ENCODE measurements around the gene TRIM72. TPM values are rescaled to one million over a fixed set of nuclear protein-coding genes. Genes with fewer than 3 reads are reported as not detected.
"Not testable (repeated sequence)": the region's sequence is repeated elsewhere in the genome, so short reads cannot be mapped to it uniquely, and the experiment has no call there.

Gene TRIM72
- total RNA-seq, 2 experiments from 2014 or later, result not detected

DNA sequence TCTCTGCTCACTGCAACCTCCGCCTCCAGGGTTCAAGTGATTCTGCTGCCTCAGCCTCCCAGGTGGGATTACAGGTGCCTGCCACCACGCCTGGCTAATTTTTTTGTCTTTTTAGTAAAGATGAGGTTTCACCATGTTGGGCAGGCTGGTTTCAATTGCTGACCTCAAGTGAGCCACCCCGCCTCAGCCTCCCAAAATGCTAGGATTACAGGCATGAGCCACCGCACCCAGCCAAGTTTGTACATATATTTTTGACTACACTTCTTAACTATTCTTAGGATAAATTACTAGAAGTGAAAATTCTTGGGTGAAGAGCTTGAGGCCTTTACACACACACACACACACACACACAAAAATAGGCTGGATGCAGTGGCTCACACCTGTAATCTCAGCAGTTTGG is 44.4 kb downstream of the TRIM72 start:
- H3K36me3 Mint-ChIP-seq, result peaks cover 3% of the 10 kb centered on the region
- DNase-seq, result no peak
- H3K4me1 Mint-ChIP-seq, result peaks cover 35% of the 10 kb centered on the region
- H3K27me3 Mint-ChIP-seq, result peaks cover 2% of the 10 kb centered on the region
- ATAC-seq (ENCODE audit: low read depth), result no peak
- H3K27ac Mint-ChIP-seq, result no peak overlapping the region
- H3K4me3 Mint-ChIP-seq, result no peak overlapping the region
- H3K9me3 Mint-ChIP-seq, result no peaks in the 10 kb centered on the region
- POLR2A ChIA-PET, result interaction anchor here (1.0 kb wide), 1 partner anchor 78 kb away, joined by 3 read pairs; the partner anchor contains the start of gene FUS

DNA sequence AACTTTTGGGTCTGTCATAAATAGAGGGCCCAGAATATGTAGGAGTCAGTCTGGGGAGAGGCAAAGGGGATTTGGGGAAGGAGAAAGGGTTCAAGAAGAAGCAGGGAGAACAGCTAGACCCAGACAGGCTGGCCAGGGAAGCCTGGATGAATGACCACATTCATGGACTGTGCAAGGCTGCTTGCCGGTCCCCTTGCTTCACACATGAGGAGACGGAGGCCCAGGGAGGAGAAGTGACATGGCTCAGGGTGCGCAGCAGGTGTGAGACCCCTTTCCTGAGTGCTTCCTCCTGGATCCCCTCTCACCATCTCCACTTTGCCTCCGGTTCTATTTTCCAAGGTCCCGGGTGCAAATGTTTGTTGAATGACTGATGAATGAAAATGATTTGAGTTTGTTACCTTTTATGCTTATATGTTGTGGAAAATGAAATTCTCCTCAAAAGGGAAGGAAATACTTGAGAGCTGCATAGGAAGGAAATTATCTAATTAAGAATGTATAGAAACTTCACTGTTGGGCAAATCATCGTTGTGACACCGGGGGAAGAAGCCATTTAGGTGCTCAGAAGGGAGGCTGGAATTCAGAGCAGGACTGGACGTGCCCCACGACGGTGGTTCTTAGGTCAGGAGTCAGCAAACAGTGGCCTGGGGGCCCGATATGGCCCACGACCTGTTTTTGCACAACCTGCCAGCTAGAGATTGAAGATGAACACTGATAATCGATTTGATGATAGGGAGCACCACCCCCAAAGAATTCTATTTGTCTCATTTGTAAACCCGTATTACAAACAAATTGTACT is 46.4 kb downstream of the TRIM72 start:
- POLR2A ChIA-PET, result interaction anchor here (0.7 to 1.5 kb wide), 4 partner anchors 9 to 73 kb away, joined by 3 to 7 read pairs (median 4); partner anchors contain the start of gene PYCARD
- Mint-ChIP-seq H3K4me3 (peak overlapping the region; percentile 78), H3K36me3 (peaks cover 3% of the 10 kb centered on the region), H3K4me1 (peaks cover 29% of the 10 kb centered on the region), H3K27me3 (peaks cover 2% of the 10 kb centered on the region), H3K9me3 (no peaks in the 10 kb centered on the region), H3K27ac (peak overlapping the region; percentile 71)
- ATAC-seq (ENCODE audit: low read depth), result no peak
- DNase-seq, result no peak

DNA sequence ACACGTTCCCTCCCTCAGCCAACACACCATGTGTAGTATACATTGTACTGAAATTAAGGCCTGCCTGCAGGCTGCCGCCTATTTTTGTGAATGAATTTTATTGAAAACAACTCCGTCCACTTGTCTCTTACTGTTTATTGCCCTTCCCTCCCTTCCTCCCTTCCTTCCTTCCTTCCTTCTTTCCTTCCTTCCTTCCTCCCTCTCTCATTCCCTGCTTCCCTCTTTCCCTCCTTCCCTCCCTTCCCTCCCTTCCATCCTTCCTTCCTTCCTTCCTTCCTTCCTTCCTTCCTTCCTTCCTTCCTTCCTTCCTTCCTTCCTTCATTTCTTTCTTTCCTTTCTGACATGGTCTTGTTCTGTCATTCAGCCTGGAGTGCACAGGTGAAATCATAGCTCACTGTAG is 48.2 kb downstream of the TRIM72 start:
- POLR2A ChIA-PET, result interaction anchor here (1.7 kb wide), 1 partner anchor 82 kb away, joined by 5 read pairs; the partner anchor contains the start of gene FUS
- Mint-ChIP-seq H3K4me1 (peaks cover 36% of the 10 kb centered on the region), H3K9me3 (no peaks in the 10 kb centered on the region), H3K36me3 (peaks cover 3% of the 10 kb centered on the region), H3K4me3 (no peak overlapping the region), H3K27me3 (peaks cover 2% of the 10 kb centered on the region), H3K27ac (peak overlapping the region; percentile 45)
- DNase-seq, result no peak
- ATAC-seq (ENCODE audit: low read depth), result no peak

DNA sequence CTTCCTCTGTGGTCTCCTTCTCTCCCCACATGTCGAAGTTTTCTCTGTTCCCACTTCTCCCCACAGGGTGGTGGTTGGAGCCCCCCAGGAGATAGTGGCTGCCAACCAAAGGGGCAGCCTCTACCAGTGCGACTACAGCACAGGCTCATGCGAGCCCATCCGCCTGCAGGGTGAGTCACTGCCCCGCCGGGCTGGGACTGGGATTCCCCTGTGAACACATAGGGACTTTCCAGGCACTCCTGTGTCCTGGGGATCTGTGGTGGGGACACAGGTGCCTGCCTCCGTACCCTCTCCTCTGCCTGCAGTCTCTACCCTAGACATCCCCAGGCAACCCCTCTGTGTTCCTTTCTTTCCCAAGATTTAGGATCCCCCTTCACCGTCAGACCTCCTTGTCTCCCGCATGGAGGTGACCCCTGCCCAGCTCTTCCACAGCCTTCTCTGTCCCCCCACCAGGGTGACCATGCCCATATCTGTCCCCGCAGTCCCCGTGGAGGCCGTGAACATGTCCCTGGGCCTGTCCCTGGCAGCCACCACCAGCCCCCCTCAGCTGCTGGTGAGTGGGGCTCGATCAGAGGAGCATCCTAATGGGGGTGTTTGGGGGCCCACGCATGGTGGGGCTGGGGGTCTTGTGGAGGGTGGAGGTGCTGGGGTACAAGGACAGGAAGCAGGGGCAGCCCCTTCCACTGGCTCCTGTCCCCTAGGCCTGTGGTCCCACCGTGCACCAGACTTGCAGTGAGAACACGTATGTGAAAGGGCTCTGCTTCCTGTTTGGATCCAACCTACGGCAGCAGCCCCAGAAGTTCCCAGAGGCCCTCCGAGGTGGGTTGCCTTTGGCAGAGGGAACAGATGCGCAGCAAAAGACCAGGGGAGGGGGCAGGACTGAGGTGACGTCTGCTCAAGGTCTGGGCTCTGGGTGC is 51.7 kb downstream of the TRIM72 start:
- POLR2A ChIA-PET, result no interaction called here
- ATAC-seq (ENCODE audit: low read depth), result peak; percentile 67
- peak; percentile 45 for DNase-seq
- Mint-ChIP-seq H3K27ac (peak overlapping the region; percentile 62), H3K4me1 (peaks cover 26% of the 10 kb centered on the region), H3K9me3 (no peaks in the 10 kb centered on the region), H3K4me3 (peak overlapping the region; percentile 20), H3K36me3 (peaks cover 8% of the 10 kb centered on the region), H3K27me3 (peaks cover 7% of the 10 kb centered on the region)

DNA sequence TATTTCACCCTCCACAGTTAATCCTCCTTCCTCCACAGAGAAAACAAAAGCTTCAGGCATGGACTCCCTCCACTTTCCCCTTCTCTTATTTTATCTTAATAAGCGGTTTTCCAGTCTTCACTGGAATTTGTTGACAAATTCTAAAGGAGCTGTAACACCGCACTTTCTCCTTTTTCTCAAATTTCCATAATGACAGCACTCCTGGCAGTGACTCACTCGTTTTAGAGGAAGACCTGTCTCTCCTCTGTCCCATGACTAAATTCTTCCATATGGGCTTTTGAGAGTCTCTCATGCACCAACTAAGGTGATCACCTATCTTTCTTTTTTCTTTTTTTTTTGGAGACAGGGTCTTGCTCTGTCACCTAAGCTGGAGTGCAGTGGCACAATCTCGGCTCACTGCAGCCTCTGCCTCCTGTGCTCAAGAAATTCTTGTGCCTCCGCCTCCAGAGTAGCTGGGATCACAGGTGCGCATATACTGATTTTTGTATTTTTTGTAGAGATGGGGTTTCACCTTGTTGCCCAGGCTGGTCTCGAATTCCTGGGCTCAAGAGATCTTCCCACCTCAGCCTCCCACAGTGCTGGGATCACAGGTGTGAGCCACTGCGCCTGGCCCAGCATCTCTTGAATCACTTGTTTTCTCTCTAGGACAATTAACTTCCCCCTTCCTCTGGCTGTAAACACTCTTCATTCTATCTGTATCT is 53.6 kb downstream of the TRIM72 start:
- no peak overlapping the region for H3K4me3 Mint-ChIP-seq
- DNase-seq (no peak), ATAC-seq (ENCODE audit: low read depth) (no peak)
- peaks cover 20% of the 10 kb centered on the region for H3K4me1 Mint-ChIP-seq
- POLR2A ChIA-PET, result interaction anchor here (1.1 kb wide), 1 partner anchor 11 kb away, joined by 5 read pairs; no protein-coding TSS in a partner anchor
- peak overlapping the region; percentile 1 for H3K27ac Mint-ChIP-seq
- no peaks in the 10 kb centered on the region for H3K9me3 Mint-ChIP-seq
- peaks cover 4% of the 10 kb centered on the region for H3K27me3 Mint-ChIP-seq
- peaks cover 9% of the 10 kb centered on the region for H3K36me3 Mint-ChIP-seq

DNA sequence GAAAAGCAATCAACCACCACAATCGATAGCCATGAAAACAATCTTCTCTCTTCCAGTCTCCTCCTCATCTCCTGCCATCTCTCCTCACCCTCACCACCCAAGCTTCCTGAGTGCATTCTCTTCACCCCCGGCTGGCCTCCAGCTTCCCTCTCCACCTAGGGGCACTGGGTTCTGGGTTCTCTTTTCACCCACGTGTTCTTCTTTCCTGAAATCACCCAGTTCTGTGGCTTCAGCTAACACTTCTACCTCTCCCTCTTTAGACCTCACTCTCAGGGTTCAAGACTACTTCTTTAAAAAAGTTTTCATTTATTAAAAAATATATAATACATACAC is 54.1 kb downstream of the TRIM72 start:
- POLR2A ChIA-PET, result no interaction called here
- Mint-ChIP-seq H3K4me3 (no peak overlapping the region), H3K9me3 (no peaks in the 10 kb centered on the region), H3K27me3 (peaks cover 4% of the 10 kb centered on the region), H3K27ac (peak overlapping the region; percentile 1), H3K36me3 (peaks cover 9% of the 10 kb centered on the region), H3K4me1 (peaks cover 20% of the 10 kb centered on the region)
- DNase-seq, result no peak
- no peak for ATAC-seq (ENCODE audit: low read depth)

DNA sequence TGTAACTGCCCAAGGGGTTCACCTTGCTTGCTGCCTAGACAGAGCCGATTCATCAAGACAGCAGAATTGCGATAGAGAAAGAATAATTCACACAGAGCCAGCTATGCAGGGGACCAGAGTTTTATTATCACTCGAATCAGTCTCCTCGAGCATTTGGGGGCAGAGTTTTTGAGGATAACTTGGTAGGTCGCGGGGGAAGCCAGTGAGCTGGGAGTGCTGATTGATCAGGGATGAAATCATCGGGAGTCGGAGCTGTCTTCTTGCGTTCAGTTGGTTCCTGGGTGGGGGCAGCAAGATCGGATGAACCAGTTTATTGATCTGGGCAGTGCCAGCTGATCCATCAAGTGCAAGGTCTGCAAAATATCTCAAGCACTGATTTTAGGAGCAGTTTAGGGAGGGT is 55.0 kb downstream of the TRIM72 start:
- H3K4me3 Mint-ChIP-seq, result no peak overlapping the region
- peaks cover 4% of the 10 kb centered on the region for H3K27me3 Mint-ChIP-seq
- H3K4me1 Mint-ChIP-seq, result peaks cover 17% of the 10 kb centered on the region
- ATAC-seq (ENCODE audit: low read depth) (no peak), DNase-seq (no peak)
- H3K36me3 Mint-ChIP-seq, result peaks cover 9% of the 10 kb centered on the region
- no peaks in the 10 kb centered on the region for H3K9me3 Mint-ChIP-seq
- POLR2A ChIA-PET, result interaction anchor here (1.2 kb wide), 1 partner anchor 9 kb away, joined by 3 read pairs; the partner anchor contains the start of gene ITGAM
- no peak overlapping the region for H3K27ac Mint-ChIP-seq

DNA sequence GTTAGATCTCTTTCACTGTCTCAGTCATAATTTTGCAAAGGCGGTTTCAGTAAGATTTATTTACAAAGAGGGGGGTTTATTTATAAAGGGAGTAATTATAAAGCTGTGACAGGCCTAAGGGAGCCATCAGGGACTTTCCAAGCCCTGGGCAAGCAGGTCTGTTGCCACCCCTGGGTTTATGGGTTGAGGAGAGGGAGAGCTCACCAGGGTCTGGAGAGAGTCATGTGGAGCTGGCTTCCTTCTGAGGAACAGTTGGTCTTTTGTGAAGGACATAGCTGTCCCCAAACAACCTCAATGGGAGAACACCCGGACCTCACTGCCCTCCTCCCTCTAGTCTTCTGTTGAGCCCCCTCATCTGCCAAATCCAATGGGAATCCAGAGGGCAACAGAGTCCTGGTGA is 55.6 kb downstream of the TRIM72 start:
- H3K36me3 Mint-ChIP-seq, result peaks cover 9% of the 10 kb centered on the region
- POLR2A ChIA-PET, result interaction anchor here (1.2 kb wide), 1 partner anchor 10 kb away, joined by 3 read pairs; the partner anchor contains the start of gene ITGAM
- DNase-seq (no peak), ATAC-seq (ENCODE audit: low read depth) (no peak)
- no peaks in the 10 kb centered on the region for H3K9me3 Mint-ChIP-seq
- H3K27me3 Mint-ChIP-seq, result peaks cover 4% of the 10 kb centered on the region
- peaks cover 17% of the 10 kb centered on the region for H3K4me1 Mint-ChIP-seq
- no peak overlapping the region for H3K27ac Mint-ChIP-seq
- no peak overlapping the region for H3K4me3 Mint-ChIP-seq

DNA sequence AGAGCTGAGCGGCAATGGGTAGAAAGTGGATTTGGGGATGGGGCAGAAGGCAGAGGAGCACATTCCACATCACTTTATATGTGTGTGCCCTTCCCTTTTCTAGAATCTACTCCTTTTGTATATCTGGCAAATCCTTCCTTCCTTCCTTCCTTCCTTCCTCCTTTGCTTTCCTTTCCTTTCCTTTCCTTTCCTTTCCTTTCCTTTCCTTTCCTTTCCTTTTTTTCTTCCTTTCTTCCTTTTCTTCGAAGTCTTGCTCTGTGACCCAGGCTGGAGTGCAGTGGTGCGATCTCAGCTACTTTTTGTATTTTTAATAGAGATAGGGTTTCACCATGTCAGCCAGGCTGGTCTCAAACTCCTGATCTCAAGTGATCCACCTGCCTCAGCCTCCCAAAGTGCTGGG is 56.1 kb downstream of the TRIM72 start:
- H3K27ac Mint-ChIP-seq; H3K4me3 Mint-ChIP-seq; H3K9me3 Mint-ChIP-seq; ATAC-seq (ENCODE audit: low read depth); DNase-seq; H3K27me3 Mint-ChIP-seq: not testable (repeated sequence)
- POLR2A ChIA-PET, result interaction anchor here (1.2 kb wide), 1 partner anchor 10 kb away, joined by 3 read pairs; the partner anchor contains the start of gene ITGAM
- Mint-ChIP-seq H3K36me3 (peaks cover 12% of the 10 kb centered on the region), H3K4me1 (peaks cover 17% of the 10 kb centered on the region)

DNA sequence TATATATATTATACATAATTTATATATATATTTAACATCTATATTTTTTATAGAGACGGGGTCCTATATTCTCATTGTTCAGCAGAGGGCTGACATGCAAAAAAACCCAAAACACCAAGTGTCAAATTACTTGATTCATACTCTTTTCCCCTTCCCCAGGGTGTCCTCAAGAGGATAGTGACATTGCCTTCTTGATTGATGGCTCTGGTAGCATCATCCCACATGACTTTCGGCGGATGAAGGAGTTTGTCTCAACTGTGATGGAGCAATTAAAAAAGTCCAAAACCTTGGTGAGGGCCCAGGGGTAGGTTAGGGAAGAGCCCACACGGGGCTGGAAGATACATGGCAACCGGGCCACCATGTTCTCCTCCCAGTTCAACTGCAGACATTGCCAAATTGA is 56.9 kb downstream of the TRIM72 start:
- DNase-seq (no peak), ATAC-seq (ENCODE audit: low read depth) (no peak)
- Mint-ChIP-seq H3K9me3 (no peaks in the 10 kb centered on the region), H3K27me3 (peaks cover 4% of the 10 kb centered on the region), H3K4me3 (no peak overlapping the region), H3K4me1 (peaks cover 10% of the 10 kb centered on the region), H3K27ac (no peak overlapping the region), H3K36me3 (peaks cover 12% of the 10 kb centered on the region)
- POLR2A ChIA-PET, result no interaction called here

DNA sequence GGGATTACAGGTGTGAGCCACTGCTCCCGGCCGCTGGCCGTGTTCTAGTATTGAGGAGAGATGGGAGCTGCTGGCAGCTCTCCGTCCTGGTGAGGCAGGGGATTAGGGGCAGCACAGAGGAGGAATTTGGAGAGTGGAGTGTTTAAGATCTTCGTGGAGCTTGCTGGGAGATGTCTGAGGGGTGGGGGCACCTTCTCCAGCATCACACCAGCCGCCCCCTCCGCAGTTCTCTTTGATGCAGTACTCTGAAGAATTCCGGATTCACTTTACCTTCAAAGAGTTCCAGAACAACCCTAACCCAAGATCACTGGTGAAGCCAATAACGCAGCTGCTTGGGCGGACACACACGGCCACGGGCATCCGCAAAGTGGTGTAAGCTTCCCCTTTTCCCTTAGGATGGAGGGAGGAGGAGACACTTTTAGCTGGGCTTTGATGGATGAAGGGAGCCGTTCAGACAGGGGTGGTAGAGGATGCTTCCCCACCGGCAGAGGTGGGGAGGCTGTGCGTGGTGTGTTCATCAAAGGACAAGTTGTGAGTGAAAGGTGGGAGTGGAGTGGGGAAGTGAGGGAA is 57.8 kb downstream of the TRIM72 start:
- Mint-ChIP-seq H3K27me3 (peaks cover 4% of the 10 kb centered on the region), H3K9me3 (no peaks in the 10 kb centered on the region), H3K36me3 (peaks cover 12% of the 10 kb centered on the region), H3K4me1 (peaks cover 10% of the 10 kb centered on the region), H3K4me3 (no peak overlapping the region), H3K27ac (no peak overlapping the region)
- ATAC-seq (ENCODE audit: low read depth) (no peak), DNase-seq (no peak)
- POLR2A ChIA-PET, result no interaction called here

DNA sequence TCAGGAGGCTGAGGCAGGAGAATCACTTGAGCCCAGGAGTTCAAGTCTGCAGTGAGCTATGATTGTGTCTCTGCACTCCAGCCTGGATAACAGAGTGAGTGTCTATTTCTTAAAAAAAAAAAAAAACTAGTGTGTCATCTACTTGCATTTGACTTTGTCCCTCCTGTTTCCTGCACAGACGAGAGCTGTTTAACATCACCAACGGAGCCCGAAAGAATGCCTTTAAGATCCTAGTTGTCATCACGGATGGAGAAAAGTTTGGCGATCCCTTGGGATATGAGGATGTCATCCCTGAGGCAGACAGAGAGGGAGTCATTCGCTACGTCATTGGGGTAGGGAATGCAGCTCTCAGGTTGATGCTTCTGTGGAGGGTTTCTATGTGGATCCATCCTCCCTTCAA is 59.3 kb downstream of the TRIM72 start:
- POLR2A ChIA-PET, result no interaction called here
- DNase-seq, result no peak
- peaks cover 4% of the 10 kb centered on the region for H3K27me3 Mint-ChIP-seq
- H3K27ac Mint-ChIP-seq, result no peak overlapping the region
- no peak overlapping the region for H3K4me3 Mint-ChIP-seq
- no peaks in the 10 kb centered on the region for H3K9me3 Mint-ChIP-seq
- peaks cover 5% of the 10 kb centered on the region for H3K4me1 Mint-ChIP-seq
- ATAC-seq (ENCODE audit: low read depth), result no peak
- H3K36me3 Mint-ChIP-seq, result peaks cover 9% of the 10 kb centered on the region

DNA sequence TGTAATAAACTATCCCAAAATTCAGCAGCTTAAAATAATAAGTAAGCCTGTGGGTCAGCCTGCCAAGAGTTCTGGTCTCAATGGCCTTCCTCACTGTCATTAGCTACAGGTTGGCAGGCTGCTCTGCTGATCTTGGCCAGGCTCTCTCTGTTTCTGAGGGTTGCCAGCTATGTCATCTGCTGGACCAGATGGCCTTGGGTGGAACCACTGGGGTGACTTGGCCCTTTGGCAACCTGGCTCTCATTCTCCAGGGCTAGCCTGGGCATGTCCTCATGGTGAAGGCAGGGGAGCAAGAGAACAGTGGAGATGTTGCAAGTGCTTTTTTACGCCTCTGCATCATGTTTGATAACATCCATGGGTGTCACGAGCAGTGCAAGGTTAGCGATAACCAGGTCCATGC is 59.8 kb downstream of the TRIM72 start:
- peaks cover 3% of the 10 kb centered on the region for H3K4me1 Mint-ChIP-seq
- H3K9me3 Mint-ChIP-seq, result no peaks in the 10 kb centered on the region
- H3K4me3 Mint-ChIP-seq, result no peak overlapping the region
- POLR2A ChIA-PET, result no interaction called here
- H3K27ac Mint-ChIP-seq, result no peak overlapping the region
- peaks cover 9% of the 10 kb centered on the region for H3K36me3 Mint-ChIP-seq
- DNase-seq (no peak), ATAC-seq (ENCODE audit: low read depth) (no peak)
- peaks cover 4% of the 10 kb centered on the region for H3K27me3 Mint-ChIP-seq

Data from activated naive CD8-positive, alpha-beta T cell treated with anti-CD3 and anti-CD28 coated beads, Interleukin-2, amount 10 ng/mL, durations not matched to agents 7 days and 5 days (primary cell).